DOHH2 (cell line): Measurements from ENCODE around the gene RPS6KA6.

Source experiments
- EZH2phosphoT487 ChIP-seq: fragments of 200-600 bp; sonication (generic); IDR thresholded peaks from 2 replicates; pipeline ENCODE4 v1.6.1; 2017; ENCODE audit warnings: borderline replicate concordance, mild to moderate bottlenecking, antibody characterized with exemption, low read length, moderate library complexity, mixed read lengths
- TF ChIP-seq, protein P1 (sequence below): fragments of 200-600 bp; sonication (generic); IDR thresholded peaks from one replicate; pipeline ENCODE4 v1.5.1; 2014; ENCODE audit warnings: antibody characterized with exemption, mild to moderate bottlenecking, low read depth, low read length; ENCODE audit not compliant: poor library complexity, severe bottlenecking

DNA sequence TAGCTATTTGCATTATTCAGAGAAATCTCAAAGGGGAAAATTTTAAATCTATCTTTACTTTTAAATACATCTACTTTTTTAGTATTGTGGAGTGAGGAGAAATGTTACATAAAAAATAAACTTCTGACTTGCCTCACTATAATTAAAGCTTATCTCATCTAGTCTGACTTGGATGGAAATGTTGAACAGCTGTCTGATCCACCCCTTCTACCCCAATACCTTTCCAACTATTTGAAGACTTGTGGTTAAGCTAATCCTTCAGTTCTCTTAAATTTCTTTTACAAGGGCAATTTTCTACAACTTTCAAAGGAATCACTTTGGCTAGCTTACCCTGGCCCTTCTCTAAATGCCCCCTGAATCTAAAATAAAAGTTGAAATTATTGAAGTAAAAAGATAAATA, 17.3 kb upstream of the RPS6KA6 start:
- TF ChIP-seq, protein P1, sequence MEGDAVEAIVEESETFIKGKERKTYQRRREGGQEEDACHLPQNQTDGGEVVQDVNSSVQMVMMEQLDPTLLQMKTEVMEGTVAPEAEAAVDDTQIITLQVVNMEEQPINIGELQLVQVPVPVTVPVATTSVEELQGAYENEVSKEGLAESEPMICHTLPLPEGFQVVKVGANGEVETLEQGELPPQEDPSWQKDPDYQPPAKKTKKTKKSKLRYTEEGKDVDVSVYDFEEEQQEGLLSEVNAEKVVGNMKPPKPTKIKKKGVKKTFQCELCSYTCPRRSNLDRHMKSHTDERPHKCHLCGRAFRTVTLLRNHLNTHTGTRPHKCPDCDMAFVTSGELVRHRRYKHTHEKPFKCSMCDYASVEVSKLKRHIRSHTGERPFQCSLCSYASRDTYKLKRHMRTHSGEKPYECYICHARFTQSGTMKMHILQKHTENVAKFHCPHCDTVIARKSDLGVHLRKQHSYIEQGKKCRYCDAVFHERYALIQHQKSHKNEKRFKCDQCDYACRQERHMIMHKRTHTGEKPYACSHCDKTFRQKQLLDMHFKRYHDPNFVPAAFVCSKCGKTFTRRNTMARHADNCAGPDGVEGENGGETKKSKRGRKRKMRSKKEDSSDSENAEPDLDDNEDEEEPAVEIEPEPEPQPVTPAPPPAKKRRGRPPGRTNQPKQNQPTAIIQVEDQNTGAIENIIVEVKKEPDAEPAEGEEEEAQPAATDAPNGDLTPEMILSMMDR, result no peak
- TF ChIP-seq EZH2phosphoT487, result no peak
